VCaP (cell line): Measurements from ENCODE around the gene TLR10.
"Not testable (repeated sequence)": the region's sequence is repeated elsewhere in the genome, so short reads cannot be mapped to it uniquely, and the experiment has no call there.

ENCODE experiments used
- H3K27ac ChIP-seq: fragments of 450-650 bp; 2 replicates; pipeline ENCODE4 v1.5.1; 2017
- CTCF ChIP-seq: fragments of 450-650 bp; conservative IDR thresholded peaks from 2 replicates; pipeline ENCODE4 v1.5.1; 2017; ENCODE audit warnings: mild to moderate bottlenecking, moderate library complexity

The TLR10 gene

DNA sequence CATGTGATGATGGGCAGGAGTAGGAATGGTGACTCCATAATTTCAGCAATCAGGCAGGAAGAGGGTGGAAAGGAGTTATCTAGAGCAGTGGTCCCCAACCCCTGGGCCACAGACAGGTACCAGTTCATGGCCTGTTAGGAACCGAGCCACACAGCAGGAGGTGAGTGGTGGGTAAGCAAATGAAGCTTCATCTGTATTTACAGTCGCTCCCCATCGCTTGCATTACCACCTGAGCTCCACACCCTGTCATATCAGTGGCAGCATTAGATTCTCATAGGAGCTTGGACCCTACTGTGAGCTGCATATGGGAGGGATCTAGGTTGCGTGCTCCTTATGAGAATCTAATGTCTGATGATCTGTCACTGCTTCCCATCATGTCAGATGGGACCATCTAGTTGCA, 1.4 kb upstream of the TLR10 start:
- no peak overlapping the region for H3K27ac ChIP-seq
- TF ChIP-seq CTCF = no peak

DNA sequence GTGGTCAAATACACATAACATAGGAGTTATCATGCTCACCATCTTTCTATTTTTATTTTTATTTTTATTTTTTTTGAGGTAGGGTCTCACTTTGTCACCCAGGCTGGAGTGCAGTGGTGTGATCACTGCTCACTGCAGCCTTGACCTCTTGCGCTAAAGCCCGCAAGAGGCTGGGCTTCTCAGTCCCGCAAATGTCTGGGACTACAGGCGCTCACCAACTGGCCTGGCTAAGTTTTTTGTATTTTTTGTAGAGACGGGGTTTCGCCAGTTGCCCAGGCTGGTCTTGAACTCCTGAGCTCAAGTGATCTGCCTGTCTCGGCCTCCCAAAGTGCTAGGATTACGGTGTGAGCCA, 295 bp upstream of the TLR10 start:
- peak; percentile 42 for TF ChIP-seq CTCF
- H3K27ac ChIP-seq = no peak overlapping the region

DNA sequence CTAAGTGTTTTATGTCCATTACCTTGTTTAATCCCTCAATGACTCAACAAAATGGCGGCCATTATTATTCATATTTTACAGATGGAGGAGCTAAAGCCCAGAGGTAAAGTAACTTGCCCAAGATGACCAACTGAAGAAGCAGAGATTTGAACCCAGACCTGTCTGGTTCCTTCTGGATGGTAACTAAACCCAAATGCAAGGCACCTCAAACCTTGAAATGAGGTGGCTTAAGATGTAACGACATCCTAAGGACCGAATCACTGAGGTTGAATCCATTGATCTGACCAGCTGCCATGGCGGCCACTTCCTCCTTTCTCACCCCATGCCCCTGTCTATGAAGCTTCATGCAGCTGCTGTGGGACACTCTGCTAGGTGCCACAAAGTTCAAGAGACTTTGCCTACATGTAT, 932 bp downstream of the TLR10 start:
- no peak for TF ChIP-seq CTCF
- no peak overlapping the region for H3K27ac ChIP-seq

DNA sequence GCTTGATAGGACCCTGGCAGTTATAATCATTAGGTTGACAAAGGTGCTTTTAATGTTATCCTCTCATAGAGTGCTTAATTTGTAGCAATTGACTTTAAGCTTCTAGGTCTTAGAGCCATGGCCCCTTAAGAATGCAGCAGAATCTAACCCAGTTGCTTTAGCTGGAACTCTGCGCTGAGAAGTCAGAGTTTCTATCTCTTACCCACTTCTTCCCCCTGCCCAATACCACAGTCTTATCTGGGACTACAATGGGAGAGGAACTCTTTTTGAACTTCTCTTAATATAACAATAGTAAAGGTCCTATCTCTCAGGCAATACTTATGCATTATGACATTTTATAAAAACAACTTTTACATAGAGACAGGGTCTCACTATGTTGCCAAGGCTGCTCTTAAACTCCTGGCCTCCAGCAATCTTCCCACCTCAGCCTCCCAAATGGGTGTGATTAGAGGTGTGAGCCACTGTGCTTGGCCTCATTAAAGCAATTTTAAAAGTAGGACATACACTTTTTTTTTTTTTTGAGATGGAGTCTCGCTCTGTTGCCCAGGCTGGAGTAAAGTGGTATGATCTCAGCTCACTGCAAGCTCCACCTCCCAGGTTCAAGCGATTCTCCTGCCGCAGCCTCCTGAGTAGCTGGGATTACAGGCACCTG, 1.8 kb downstream of the TLR10 start:
- TF ChIP-seq CTCF = no peak
- H3K27ac ChIP-seq = no peak overlapping the region

DNA sequence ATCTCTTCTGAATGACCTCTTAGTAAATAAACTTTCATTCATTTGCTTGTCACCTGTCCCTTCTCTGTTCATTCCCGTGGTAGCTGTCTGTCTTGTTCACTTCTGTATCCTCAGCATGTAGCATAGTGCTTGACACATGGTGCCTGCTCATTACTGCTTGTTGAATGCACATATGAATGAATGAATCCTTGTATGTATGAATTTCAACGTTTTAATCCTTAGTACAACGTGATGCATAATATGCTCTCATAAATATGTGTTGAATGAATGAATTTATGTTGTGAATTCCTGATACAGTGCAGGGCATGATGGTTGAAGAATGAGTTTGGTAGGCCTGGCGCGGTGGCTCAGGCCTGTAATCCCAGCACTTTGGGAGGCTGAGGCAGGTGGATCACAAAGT, 3.0 kb downstream of the TLR10 start:
- no peak for TF ChIP-seq CTCF
- no peak overlapping the region for H3K27ac ChIP-seq

DNA sequence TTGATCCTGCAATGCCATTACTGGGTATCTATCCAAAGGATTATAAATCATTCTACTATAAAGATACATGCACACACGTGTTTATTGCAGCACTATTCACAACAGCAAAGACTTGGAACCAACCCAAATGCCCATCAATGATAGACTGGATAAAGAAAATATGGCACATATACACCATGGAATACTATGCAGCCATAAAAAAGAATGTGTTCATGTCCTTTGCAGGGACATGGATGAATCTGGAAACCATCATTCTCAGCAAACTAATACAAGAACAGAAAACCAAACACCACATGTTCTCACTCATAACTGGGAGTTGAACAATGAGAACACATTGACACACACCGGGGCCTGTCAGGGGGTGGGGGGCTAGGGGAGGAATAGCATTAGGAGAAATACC, 4.9 kb downstream of the TLR10 start:
- H3K27ac ChIP-seq = not testable (repeated sequence)

GRCh38 chr4:38775326-38775725, 7.5 kb downstream of the TLR10 start:
- H3K27ac ChIP-seq = no peak overlapping the region
- no peak for TF ChIP-seq CTCF

DNA sequence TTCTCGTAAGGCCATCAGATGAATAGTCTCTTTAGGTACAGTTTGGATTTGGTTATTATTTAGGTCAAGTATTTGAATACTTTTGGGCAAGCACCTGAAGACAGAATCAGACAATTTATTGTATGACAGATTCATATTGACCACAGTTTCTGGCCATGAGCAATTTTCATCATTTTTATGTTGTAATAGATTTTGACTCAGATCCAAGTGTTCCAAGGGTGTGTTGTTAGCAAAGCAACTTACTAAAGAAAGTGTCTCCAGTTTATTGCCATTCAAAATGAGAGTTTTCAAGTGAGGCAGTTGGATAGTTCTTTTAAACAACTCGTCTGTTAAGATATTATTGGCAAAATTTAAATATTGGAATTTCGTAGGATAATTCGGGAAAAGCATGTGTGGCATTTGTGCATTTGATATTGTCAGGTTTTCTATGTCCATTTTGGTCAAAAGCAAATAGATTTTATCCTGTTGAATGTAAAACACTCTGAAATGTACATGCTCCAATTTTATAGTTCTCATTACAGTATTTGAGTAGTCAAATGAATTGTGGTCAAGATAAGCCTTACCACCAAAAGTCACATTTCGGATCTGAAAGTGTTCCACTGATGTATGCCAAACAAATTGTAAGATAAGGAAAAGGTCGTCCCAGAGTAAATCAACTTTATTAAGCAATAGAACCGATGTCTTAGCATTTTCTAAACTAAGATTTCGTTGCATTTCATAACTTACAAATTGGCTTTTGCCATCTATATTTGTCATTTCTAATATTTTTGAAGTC, 8.4 kb downstream of the TLR10 start:
- no peak for TF ChIP-seq CTCF
- no peak overlapping the region for H3K27ac ChIP-seq

- H3K27ac ChIP-seq = not testable (repeated sequence)
Measured at GRCh38 chr4:38770281-38770680, 12.5 kb downstream of the TLR10 start.
